GM12873 (cell line): ENCODE data around the gene QKI.

Source experiments
- TF ChIP-seq, protein P1 (sequence below): IDR thresholded peaks from 2 replicates; pipeline ENCODE4 v1.5.1; 2012; ENCODE audit warnings: low read depth, mild to moderate bottlenecking, moderate library complexity, low read length, control low read depth; ENCODE audit not compliant: insufficient read depth; ENCODE audit errors: missing control alignments

QKI gene

DNA sequence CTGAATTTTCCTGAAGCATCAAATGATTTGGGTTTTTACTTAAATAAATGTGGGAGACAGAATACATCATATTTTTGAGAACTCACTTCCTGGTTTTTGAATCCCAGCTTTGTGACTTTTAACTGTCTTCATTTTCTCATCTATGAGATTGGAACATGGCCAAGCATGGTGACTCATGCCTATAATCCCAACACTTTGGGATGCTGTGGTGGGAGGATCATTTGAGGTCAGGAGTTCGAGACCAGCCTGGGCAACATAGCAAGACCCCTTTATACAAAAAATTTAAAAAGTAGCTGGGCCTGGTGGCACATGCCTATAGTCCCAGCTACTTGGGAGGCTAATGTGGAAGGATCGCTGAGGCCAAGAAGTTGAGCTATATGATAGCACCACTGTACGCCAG lies 122.3 kb downstream of the QKI start:
- TF ChIP-seq, protein P1, sequence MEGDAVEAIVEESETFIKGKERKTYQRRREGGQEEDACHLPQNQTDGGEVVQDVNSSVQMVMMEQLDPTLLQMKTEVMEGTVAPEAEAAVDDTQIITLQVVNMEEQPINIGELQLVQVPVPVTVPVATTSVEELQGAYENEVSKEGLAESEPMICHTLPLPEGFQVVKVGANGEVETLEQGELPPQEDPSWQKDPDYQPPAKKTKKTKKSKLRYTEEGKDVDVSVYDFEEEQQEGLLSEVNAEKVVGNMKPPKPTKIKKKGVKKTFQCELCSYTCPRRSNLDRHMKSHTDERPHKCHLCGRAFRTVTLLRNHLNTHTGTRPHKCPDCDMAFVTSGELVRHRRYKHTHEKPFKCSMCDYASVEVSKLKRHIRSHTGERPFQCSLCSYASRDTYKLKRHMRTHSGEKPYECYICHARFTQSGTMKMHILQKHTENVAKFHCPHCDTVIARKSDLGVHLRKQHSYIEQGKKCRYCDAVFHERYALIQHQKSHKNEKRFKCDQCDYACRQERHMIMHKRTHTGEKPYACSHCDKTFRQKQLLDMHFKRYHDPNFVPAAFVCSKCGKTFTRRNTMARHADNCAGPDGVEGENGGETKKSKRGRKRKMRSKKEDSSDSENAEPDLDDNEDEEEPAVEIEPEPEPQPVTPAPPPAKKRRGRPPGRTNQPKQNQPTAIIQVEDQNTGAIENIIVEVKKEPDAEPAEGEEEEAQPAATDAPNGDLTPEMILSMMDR: no peak

DNA sequence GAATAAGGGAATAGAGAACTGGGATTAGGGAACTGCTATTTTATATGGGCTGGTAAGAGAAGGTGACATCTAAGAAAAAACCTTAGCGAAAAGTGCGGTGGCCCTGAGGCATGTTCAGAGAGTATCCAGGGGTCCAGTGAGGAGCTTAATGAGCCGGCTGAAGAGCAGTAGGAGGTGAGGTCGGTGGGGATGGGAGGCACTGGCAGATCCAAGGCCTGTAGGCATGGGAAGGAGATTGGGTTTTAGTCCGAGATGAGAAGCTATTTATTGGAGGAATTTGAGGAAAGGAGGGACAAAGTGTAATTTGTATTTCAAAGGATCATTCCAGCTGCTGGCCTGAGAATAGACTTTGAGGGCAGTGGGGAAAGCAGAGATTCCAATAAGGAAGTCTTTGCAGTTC lies 123.8 kb downstream of the QKI start:
- TF ChIP-seq, protein P1: no peak

DNA sequence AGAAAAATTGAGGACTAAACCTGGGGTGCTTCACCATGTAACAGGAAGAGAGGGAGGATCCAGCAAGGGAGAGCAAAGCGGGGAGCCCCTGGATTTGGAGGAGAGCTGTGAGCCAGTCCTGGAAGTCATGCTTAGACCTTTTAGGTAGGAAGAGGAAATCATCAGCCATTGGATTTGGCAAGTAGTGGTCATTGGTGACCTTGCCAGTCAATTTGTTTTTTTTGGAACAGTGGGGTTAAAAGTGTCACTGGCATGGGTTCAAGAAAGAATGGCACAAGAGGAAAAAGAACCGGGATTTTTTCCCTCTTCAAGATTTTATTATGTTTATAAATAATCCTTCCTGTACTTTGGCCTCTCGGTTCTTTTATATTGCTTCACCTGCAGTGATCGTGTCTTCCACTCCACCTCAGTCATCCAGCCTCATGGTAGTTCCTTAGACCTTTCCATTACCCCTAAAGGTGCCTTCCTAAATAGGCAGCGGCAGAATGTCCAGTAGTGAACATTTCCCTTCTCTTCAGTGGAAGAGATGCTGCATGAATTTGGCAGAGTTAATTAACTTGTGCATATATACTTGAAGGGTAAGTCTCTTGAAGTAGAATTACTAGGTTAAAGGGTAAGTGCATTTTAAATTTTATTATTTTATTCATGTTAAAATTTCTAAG lies 124.7 kb downstream of the QKI start:
- TF ChIP-seq, protein P1: no peak

DNA sequence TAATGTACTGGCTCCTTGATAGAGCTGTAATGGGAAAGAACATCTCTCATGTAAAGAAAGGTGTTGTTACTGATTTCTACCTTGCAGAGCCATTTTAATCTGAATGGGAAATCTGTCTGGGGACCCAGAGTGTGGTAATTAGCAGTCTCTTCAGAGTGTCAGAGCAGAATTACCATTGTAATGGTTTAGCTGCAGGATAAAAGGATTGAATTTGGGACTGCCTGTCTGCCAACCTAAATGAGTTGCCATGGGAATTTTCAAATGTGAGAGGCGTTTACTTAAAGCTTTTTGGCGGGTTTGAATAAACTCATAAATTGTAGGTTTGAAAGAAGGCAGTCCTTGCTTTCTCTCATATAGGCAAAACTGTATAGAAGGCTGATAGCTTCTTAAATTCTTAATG lies 128.8 kb downstream of the QKI start:
- TF ChIP-seq, protein P1: no peak

DNA sequence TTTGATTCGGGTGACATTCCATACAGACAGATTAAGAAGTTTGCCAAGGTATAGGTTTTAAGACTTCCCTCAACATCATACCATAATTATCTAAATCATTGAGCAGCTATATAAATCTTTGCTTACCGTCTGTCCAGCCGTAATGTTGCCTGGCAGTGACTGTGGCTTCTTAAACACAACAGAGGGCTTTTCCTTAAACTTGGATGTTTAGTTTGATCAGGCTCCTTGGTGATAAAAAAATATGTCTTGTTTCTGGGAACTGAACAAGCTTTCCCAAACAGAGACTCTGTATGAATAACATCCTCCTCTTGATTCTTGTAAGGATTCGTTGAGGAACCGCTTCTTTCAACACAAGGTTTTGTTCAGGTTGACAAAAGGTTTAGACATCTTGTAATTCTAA lies 130.9 kb downstream of the QKI start:
- TF ChIP-seq, protein P1: no peak

DNA sequence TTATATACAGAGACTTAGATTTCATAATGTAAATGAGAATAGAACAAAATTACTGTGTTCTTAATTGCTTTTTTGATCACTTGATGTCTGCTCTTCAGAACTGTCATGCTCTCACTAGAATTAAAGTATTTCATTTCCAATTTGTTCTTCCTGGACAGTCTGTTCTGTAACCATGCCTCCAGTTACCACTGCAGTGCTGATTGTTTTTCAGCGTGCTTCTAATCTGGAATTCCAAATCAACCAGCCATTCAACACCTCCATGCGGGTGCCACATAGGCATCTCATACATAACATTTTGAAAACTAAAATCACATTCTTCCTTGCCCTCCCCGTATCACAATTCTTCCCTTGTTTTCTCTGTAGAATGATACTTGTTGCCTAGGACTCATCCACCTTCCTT lies 132.8 kb downstream of the QKI start:
- TF ChIP-seq, protein P1: no peak

DNA sequence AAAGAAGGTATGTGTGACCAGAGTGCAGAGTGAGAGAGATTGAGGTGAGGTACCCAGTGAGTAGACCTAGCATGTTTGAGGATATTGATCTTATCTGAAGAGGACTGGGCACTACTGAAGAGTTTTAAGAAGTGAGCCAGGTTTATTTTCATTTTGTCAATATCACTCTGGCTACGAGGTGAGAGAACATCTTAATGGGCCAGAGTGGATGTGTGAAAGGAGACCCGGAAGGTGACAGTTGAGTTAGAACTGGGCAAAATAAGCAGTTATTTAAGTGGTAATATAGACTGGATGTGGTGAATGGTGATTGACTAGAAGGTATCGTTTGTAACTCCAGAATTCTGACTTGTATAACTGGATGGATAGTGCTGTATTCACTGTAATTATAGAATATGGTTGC lies 134.1 kb downstream of the QKI start:
- TF ChIP-seq, protein P1: no peak
